HepG2 (cell line): Measurements from ENCODE around the gene G6PC3. TPM values are rescaled to one million over a fixed set of nuclear protein-coding genes. Genes with fewer than 3 reads are reported as not detected.

Source experiments
- ATF3 ChIP-seq: sonication (generic); formaldehyde crosslinking; IDR thresholded peaks from 2 replicates; pipeline ENCODE4 v1.4.0; 2020; ENCODE audit warnings: missing genetic modification reagents
- CBX1 ChIP-seq: IDR thresholded peaks from one replicate; pipeline ENCODE4 v1.6.1; 2016; ENCODE audit warnings: antibody characterized with exemption, low read depth
- DDIT3 ChIP-seq: sonication (generic); formaldehyde crosslinking; IDR thresholded peaks from 2 replicates; pipeline ENCODE4 v1.4.0; 2020; ENCODE audit warnings: mild to moderate bottlenecking, missing genetic modification reagents
- FOXA3 ChIP-seq: IDR thresholded peaks from 2 replicates; pipeline ENCODE4 v1.6.1; 2016; ENCODE audit warnings: missing genetic modification reagents, missing compliant biosample characterization
- KMT2B ChIP-seq: IDR thresholded peaks from 2 replicates; pipeline ENCODE4 v1.6.1; 2016; ENCODE audit warnings: missing genetic modification reagents, missing compliant biosample characterization
- NCOA5 ChIP-seq: sonication (generic); formaldehyde crosslinking; IDR thresholded peaks from 2 replicates; pipeline ENCODE4 v1.4.0; 2020; ENCODE audit warnings: missing genetic modification reagents
- POLR2AphosphoS2 ChIP-seq: IDR thresholded peaks from 2 replicates; pipeline ENCODE4 v1.6.1; 2011; ENCODE audit warnings: low read depth, low read length, improper control_type of control experiment
- RERE ChIP-seq: IDR thresholded peaks from 2 replicates; pipeline ENCODE4 v1.6.1; 2016; ENCODE audit warnings: low read depth, missing genetic modification reagents, missing compliant biosample characterization
- TCF7 ChIP-seq: sonication (generic); IDR thresholded peaks from 2 replicates; pipeline ENCODE4 v1.6.1; 2016; ENCODE audit warnings: antibody characterized with exemption, low read depth
- ZBTB40 ChIP-seq, 2 experiments: fragments of 450-650 bp in 1 of 2; sonication (generic) in 1 of 2; formaldehyde crosslinking in 1 of 2; IDR thresholded peaks; 2 replicates each; pipeline versions ENCODE4 v1.6.1 to v1.8.0; 2016 to 2022; ENCODE audit warnings: antibody characterized with exemption in 1 of 2, mild to moderate bottlenecking in 1 of 2, missing genetic modification reagents in 1 of 2
- ZNF124 ChIP-seq: sonication (generic); formaldehyde crosslinking; IDR thresholded peaks from 2 replicates; pipeline ENCODE4 v1.4.0; 2020; ENCODE audit warnings: missing genetic modification reagents
- ZNF768 ChIP-seq: sonication (generic); formaldehyde crosslinking; IDR thresholded peaks from 2 replicates; pipeline ENCODE4 v1.4.0; 2020; ENCODE audit warnings: missing genetic modification reagents
- polyA plus RNA-seq, 8 experiments: library from polyadenylated mRNA; depleted of rRNA in 3 of 8; stranded (reverse) in 7 of 8; unstranded in 1 of 8; fragments of >200 nt; fragmentation: Illumina TruSeq in 4 of 8; extraction: Trizol in 4 of 8; gene quantifications; 2 replicates each; pipeline versions ENCODE4 v1.2.1 to v1.2.3, GENCODE V29; 2011 to 2016; ENCODE audit warnings: low read depth in 4 of 8, missing spikeins in 1 of 8, mixed read lengths in 1 of 8; ENCODE audit not compliant: insufficient read depth in 1 of 8
- total RNA-seq, 5 experiments: library from RNA; depleted of rRNA; stranded (reverse); fragments of >200 nt; fragmentation: Illumina TruSeq; extraction: Trizol; gene quantifications; 2 replicates each; pipeline ENCODE4 v1.2.3, GENCODE V29; 2016; ENCODE audit warnings: low read depth in 1 of 5
- TF ChIP-seq, protein P1 (sequence below): IDR thresholded peaks from 2 replicates; pipeline ENCODE4 v1.6.1; 2018; ENCODE audit warnings: missing genetic modification reagents

Gene G6PC3
- total and polyA plus RNA-seq, 2 of the 13 experiments (the other 11 are each of a cell fraction or from before 2014, with no cell fraction given), result 38.5 to 75.8 TPM

DNA sequence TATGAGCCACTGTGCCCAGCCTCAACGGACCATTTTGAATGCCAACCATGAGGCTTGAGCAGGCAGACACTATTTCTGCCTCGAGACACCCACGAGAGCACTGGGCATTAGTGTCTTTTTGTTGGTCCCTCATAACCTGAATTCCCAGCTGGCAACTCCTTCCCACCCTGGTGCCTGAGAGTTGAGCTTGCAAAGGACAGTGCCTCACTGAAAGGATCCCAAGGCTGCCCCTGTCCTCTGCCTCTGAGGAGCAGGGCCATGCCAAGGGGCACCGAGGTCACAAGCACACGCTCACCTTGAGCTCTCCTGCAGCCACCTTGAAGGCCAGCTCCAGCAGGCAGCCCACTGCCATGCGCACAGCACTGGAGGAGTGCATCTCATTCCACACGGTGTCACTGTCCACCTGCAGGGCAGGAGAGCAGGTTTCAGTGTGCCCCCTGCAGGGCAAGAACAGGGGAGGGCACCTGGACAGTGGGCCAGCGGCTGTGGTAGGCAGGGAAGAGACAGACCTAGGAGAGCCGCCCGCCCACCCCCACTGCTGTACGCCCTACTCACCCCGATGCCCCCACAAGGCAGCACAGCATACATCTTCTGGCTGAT is 12.8 kb downstream of the G6PC3 start (continued):
- TF ChIP-seq, protein P1, sequence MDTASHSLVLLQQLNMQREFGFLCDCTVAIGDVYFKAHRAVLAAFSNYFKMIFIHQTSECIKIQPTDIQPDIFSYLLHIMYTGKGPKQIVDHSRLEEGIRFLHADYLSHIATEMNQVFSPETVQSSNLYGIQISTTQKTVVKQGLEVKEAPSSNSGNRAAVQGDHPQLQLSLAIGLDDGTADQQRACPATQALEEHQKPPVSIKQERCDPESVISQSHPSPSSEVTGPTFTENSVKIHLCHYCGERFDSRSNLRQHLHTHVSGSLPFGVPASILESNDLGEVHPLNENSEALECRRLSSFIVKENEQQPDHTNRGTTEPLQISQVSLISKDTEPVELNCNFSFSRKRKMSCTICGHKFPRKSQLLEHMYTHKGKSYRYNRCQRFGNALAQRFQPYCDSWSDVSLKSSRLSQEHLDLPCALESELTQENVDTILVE (CRISPR knock-in tag), result peak; percentile 61; the same call in 1 of the 2 replicates
- no peak for TF ChIP-seq ZNF124
- TF ChIP-seq DDIT3 (CRISPR knock-in tag), result no peak
- 0 out of 2 replicates have a peak, but pooled peaks have one; percentile 33 for TF ChIP-seq KMT2B (CRISPR knock-in tag)
- TF ChIP-seq NCOA5 (CRISPR knock-in tag), result no peak
- TF ChIP-seq ATF3 (CRISPR knock-in tag), result 0 out of 2 replicates have a peak, but pooled peaks have one; percentile 38
- TF ChIP-seq CBX1, result peak; percentile 52
- TF ChIP-seq POLR2AphosphoS2, result 0 out of 2 replicates have a peak, but pooled peaks have one; percentile 55
- peak; percentile 78 for TF ChIP-seq ZNF768
- TF ChIP-seq RERE (CRISPR knock-in tag), result no peak
- TF ChIP-seq TCF7, result no peak
- no peak for TF ChIP-seq ZBTB40 (IDR thresholded peaks at IDR 0.05)
- TF ChIP-seq ZBTB40 (CRISPR knock-in tag; IDR thresholded peaks at IDR 0.05), result no peak
- TF ChIP-seq FOXA3 (CRISPR knock-in tag), result peak; percentile 42
